ENCODE measurements around the gene IMPACT. TPM values are rescaled to one million over a fixed set of nuclear protein-coding genes. Genes with fewer than 3 reads are reported as not detected.

Gene IMPACT
- total RNA-seq, 3 donors from 2014 or later (not counting 1 experiment from before 2014, with no cell fraction given) = 8.4 to 19.9 (median 12.2) TPM

- ATAC-seq = peak in 2 of 3 donors; percentile 29 to 70
- Mint-ChIP-seq H3K36me3 (no peaks in the 10 kb centered on the region), H3K27me3 (ENCODE audit: low read depth in 2 of 2) (peaks cover 23 to 65% of the 10 kb centered on the region in 2 donors), H3K9me3 (no peaks in the 10 kb centered on the region), H3K4me1 (peaks cover 37 to 44% of the 10 kb centered on the region in 2 donors), H3K27ac (no peak overlapping the region), H3K4me3 (no peak overlapping the region)
- Histone ChIP-seq H3K27ac (ENCODE audit: low read length) (no peak overlapping the region), H3K4me1 (ENCODE audit: control insufficient read depth, insufficient read depth, low read length) (peaks cover 13% of the 10 kb centered on the region), H3K9me3 (ENCODE audit: control insufficient read depth, insufficient read depth, low read length) (peaks cover 2% of the 10 kb centered on the region), H3K36me3 (ENCODE audit: control insufficient read depth, insufficient read depth, low read length) (no peaks in the 10 kb centered on the region), H3K27me3 (ENCODE audit: control insufficient read depth, insufficient read depth, low read length) (no peaks in the 10 kb centered on the region), H3K4me3 (ENCODE audit: low read length) (no peak overlapping the region)
- intact Hi-C loops (cut with micrococcal nuclease) = loop anchor here (5.0 kb wide), 1 partner anchor 317 kb away; no protein-coding TSS in a partner anchor
- peak in 1 of 2 donors; percentile 23 for DNase-seq
- no peak for TF ChIP-seq CTCF (IDR thresholded peaks at IDR 0.05)
- WGBS (ENCODE audit: insufficient coverage) = 29% methylated on average over 1 of the region's 2 CpGs
Measured at GRCh38 chr18:24494586-24494985, 68.1 kb downstream of the IMPACT start.

GRCh38 chr18:24497031-24497754, 70.7 kb downstream of the IMPACT start:
- H3K4me1 Mint-ChIP-seq = peaks cover 29 to 30% of the 10 kb centered on the region in 2 donors

GRCh38 chr18:24499814-24500213, 73.3 kb downstream of the IMPACT start:
- H3K27ac Mint-ChIP-seq = no peak overlapping the region
- ATAC-seq = no peak
- no peaks in the 10 kb centered on the region for H3K4me1 ChIP-seq (ENCODE audit: control insufficient read depth, insufficient read depth, low read length)
- no peaks in the 10 kb centered on the region for H3K27me3 ChIP-seq (ENCODE audit: control insufficient read depth, insufficient read depth, low read length)
- 85% methylated on average over 5 of the region's 5 CpGs for WGBS (ENCODE audit: insufficient coverage)
- peaks cover 5% of the 10 kb centered on the region in 2 donors for H3K4me1 Mint-ChIP-seq
- no peaks in the 10 kb centered on the region for H3K36me3 Mint-ChIP-seq
- DNase-seq = no peak
- peaks cover 38 to 57% of the 10 kb centered on the region in 2 donors for H3K27me3 Mint-ChIP-seq (ENCODE audit: low read depth in 2 of 2)
- H3K9me3 ChIP-seq (ENCODE audit: control insufficient read depth, insufficient read depth, low read length) = no peaks in the 10 kb centered on the region
- H3K4me3 ChIP-seq (ENCODE audit: low read length) = no peak overlapping the region
- TF ChIP-seq CTCF (IDR thresholded peaks at IDR 0.05) = no peak
- no peak overlapping the region for H3K27ac ChIP-seq (ENCODE audit: low read length)
- H3K36me3 ChIP-seq (ENCODE audit: control insufficient read depth, insufficient read depth, low read length) = no peaks in the 10 kb centered on the region
- intact Hi-C loops (cut with micrococcal nuclease) = no loop called here
- H3K9me3 Mint-ChIP-seq = no peaks in the 10 kb centered on the region
- H3K4me3 Mint-ChIP-seq = no peak overlapping the region

More at GRCh38 chr18:24497031-24497754, 70.7 kb downstream of the IMPACT start:
- Mint-ChIP-seq H3K9me3 (no peaks in the 10 kb centered on the region), H3K4me3 (no peak overlapping the region), H3K27ac (no peak overlapping the region), H3K27me3 (ENCODE audit: low read depth in 2 of 2) (peaks cover 35 to 81% of the 10 kb centered on the region in 2 donors), H3K36me3 (no peaks in the 10 kb centered on the region)
- Histone ChIP-seq H3K36me3 (ENCODE audit: control insufficient read depth, insufficient read depth, low read length) (no peaks in the 10 kb centered on the region), H3K9me3 (ENCODE audit: control insufficient read depth, insufficient read depth, low read length) (peaks cover 2% of the 10 kb centered on the region), H3K4me1 (ENCODE audit: control insufficient read depth, insufficient read depth, low read length) (peaks cover 7% of the 10 kb centered on the region), H3K27ac (ENCODE audit: low read length) (no peak overlapping the region), H3K27me3 (ENCODE audit: control insufficient read depth, insufficient read depth, low read length) (no peaks in the 10 kb centered on the region), H3K4me3 (ENCODE audit: low read length) (no peak overlapping the region)
- no peak for DNase-seq
- TF ChIP-seq CTCF (IDR thresholded peaks at IDR 0.05) = no peak
- intact Hi-C loops (cut with micrococcal nuclease) = no loop called here
- 91% methylated on average over 1 of the region's 1 CpG for WGBS (ENCODE audit: insufficient coverage)
- ATAC-seq = no peak
